ENCODE results near the gene PTGS1.
A peak's percentile ranks its signal among the peaks of the same experiment; 100 is the strongest.
"Not testable (repeated sequence)": the region's sequence is repeated elsewhere in the genome, so short reads cannot be mapped to it uniquely, and the experiment has no call there.

PTGS1 gene

DNA sequence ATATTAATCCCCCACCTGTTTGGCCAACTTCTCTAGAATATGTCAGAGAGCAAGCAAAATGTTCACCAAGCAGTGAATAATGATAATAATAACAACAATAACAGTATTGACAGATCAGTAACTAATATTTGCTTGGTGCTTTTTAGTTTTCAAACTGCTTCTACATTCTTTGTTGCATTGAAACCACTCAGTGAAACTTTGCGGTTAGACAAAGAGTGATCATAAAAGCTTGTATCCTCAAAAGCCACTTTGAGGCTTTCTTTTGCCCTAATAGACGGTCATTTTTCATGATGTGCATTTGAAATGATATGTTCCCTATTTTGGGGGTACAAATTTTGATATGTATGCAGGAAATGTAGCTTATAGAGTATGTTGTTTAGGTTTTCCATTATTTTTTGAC lies 43.6 kb upstream of the PTGS1 start:
- Histone ChIP-seq H3K9ac (ENCODE audit: low read length) (no peak overlapping the region), H3K4me1 (ENCODE audit: low read length) (peaks cover 10% of the 10 kb centered on the region)
- no peak for TF ChIP-seq EZH2 (optimal IDR thresholded peaks at IDR 0.05; ENCODE audit: low read depth, low read length)
- TF ChIP-seq EZH2phosphoT487 (IDR thresholded peaks at IDR 0.05; ENCODE audit: low read length), result no peak
- TF ChIP-seq CTCF (IDR thresholded peaks at IDR 0.05; ENCODE audit: low read length), result no peak

DNA sequence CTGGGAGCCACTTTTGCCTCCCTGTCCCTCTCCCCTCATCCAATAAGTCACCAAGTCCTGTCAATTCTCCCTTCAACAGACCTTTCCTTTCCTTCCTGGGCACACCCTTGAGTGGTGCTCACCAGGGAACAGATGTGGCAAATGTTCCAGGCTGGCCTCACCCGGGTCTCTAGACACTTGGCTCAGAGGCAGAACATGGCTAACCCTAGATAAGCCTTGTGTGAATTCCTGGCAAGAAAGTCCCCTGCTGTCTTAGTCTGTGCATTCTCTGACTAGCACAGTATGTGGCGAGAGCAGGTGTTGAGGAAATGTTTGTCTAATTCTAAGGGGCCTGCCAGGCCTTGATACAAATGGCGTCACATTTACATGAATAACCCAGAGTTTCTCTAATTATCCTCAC lies 41.2 kb upstream of the PTGS1 start:
- no peaks in the 10 kb centered on the region for H3K9me2 ChIP-seq (replicated peaks; ENCODE audit: insufficient read depth, low read length)
- H3K79me2 ChIP-seq (ENCODE audit: low read length), result no peaks in the 10 kb centered on the region
- H3F3A ChIP-seq (ENCODE audit: insufficient read depth, low read length), result peaks cover 6% of the 10 kb centered on the region; the same call in 1 of the 2 replicates
- no peaks in the 10 kb centered on the region for H3K36me3 ChIP-seq (replicated peaks; ENCODE audit: insufficient read depth, low read length)
- H3K27me3 ChIP-seq (replicated peaks; ENCODE audit: insufficient read depth, low read length), result no peaks in the 10 kb centered on the region
- H3K9me3 ChIP-seq (replicated peaks; ENCODE audit: insufficient read depth, low read length), result no peaks in the 10 kb centered on the region
- peaks cover 10% of the 10 kb centered on the region for H3K4me1 ChIP-seq (ENCODE audit: low read length)
- no peak overlapping the region for H3K27ac ChIP-seq (ENCODE audit: low read length)
- no peak overlapping the region for H3K4me3 ChIP-seq (ENCODE audit: low read length)
- no peak overlapping the region for H3K9ac ChIP-seq (ENCODE audit: low read length)
- no peak for DNase-seq
- H3K4me2 ChIP-seq (ENCODE audit: low read depth, low read length), result no peak overlapping the region
- H2AFZ ChIP-seq (ENCODE audit: low read length), result no peak overlapping the region
- no peak for TF ChIP-seq CTCF (IDR thresholded peaks at IDR 0.05; ENCODE audit: low read length)
- no peak for TF ChIP-seq EZH2phosphoT487 (IDR thresholded peaks at IDR 0.05; ENCODE audit: low read length)
- no peak for TF ChIP-seq EZH2 (optimal IDR thresholded peaks at IDR 0.05; ENCODE audit: low read depth, low read length)
- no peaks in the 10 kb centered on the region for H4K20me1 ChIP-seq (ENCODE audit: insufficient read depth, low read length)

More for the DNA sequence above, 43.6 kb upstream of the PTGS1 start:
- no peak overlapping the region for H3K4me2 ChIP-seq (ENCODE audit: low read depth, low read length)
- H3F3A ChIP-seq (ENCODE audit: insufficient read depth, low read length), result peaks cover 6% of the 10 kb centered on the region; the same call in 1 of the 2 replicates
- no peak overlapping the region for H3K27ac ChIP-seq (ENCODE audit: low read length)
- no peaks in the 10 kb centered on the region for H3K36me3 ChIP-seq (replicated peaks; ENCODE audit: insufficient read depth, low read length)
- no peaks in the 10 kb centered on the region for H3K9me3 ChIP-seq (replicated peaks; ENCODE audit: insufficient read depth, low read length)
- peak; percentile 56 for DNase-seq
- H3K4me3 ChIP-seq (ENCODE audit: low read length), result no peak overlapping the region
- H3K9me2 ChIP-seq (replicated peaks; ENCODE audit: insufficient read depth, low read length), result no peaks in the 10 kb centered on the region
- H2AFZ ChIP-seq (ENCODE audit: low read length), result no peak overlapping the region
- H3K79me2 ChIP-seq (ENCODE audit: low read length), result no peaks in the 10 kb centered on the region
- no peaks in the 10 kb centered on the region for H3K27me3 ChIP-seq (replicated peaks; ENCODE audit: insufficient read depth, low read length)
- H4K20me1 ChIP-seq (ENCODE audit: insufficient read depth, low read length), result no peaks in the 10 kb centered on the region

- not testable (repeated sequence) for H3K79me2 ChIP-seq (ENCODE audit: low read length); H3K27ac ChIP-seq (ENCODE audit: low read length); H3K36me3 ChIP-seq (replicated peaks; ENCODE audit: insufficient read depth, low read length); H4K20me1 ChIP-seq (ENCODE audit: insufficient read depth, low read length); H3F3A ChIP-seq (ENCODE audit: insufficient read depth, low read length); H3K9me2 ChIP-seq (replicated peaks; ENCODE audit: insufficient read depth, low read length); H3K9me3 ChIP-seq (replicated peaks; ENCODE audit: insufficient read depth, low read length); H3K27me3 ChIP-seq (replicated peaks; ENCODE audit: insufficient read depth, low read length); H3K4me1 ChIP-seq (ENCODE audit: low read length); H3K4me2 ChIP-seq (ENCODE audit: low read depth, low read length); H3K4me3 ChIP-seq (ENCODE audit: low read length); H3K9ac ChIP-seq (ENCODE audit: low read length); H2AFZ ChIP-seq (ENCODE audit: low read length); DNase-seq
Measured at GRCh38 chr9:122330466-122330865, 40.4 kb upstream of the PTGS1 start.

DNA sequence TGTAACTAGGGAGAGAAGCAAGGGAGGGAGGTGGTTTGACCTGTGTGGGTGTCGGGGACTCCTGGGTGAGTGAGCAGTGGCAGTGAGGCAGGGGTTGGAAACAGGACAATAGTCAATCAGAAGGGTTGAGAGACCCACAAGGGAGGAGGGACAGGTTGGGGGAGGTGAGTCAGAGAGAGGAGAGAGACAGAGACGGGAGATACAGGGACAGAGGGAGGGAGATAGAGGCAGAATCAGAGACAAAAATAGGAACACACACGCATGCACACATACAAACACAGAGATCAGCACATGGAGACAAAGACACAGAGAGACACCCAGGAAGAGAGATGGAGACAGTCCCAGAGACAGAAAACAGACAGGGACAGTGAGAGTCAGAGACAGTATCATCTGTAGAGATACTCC lies 39.3 kb upstream of the PTGS1 start:
- DNase-seq, result no peak
- Histone ChIP-seq H3K9me2 (replicated peaks; ENCODE audit: insufficient read depth, low read length) (no peaks in the 10 kb centered on the region), H3K27ac (ENCODE audit: low read length) (no peak overlapping the region), H4K20me1 (ENCODE audit: insufficient read depth, low read length) (no peaks in the 10 kb centered on the region), H3K36me3 (replicated peaks; ENCODE audit: insufficient read depth, low read length) (no peaks in the 10 kb centered on the region), H3K9me3 (replicated peaks; ENCODE audit: insufficient read depth, low read length) (no peaks in the 10 kb centered on the region), H2AFZ (ENCODE audit: low read length) (no peak overlapping the region), H3K4me2 (ENCODE audit: low read depth, low read length) (no peak overlapping the region), H3K9ac (ENCODE audit: low read length) (no peak overlapping the region), H3K27me3 (replicated peaks; ENCODE audit: insufficient read depth, low read length) (no peaks in the 10 kb centered on the region), H3K4me3 (ENCODE audit: low read length) (no peak overlapping the region), H3K4me1 (ENCODE audit: low read length) (peaks cover 9% of the 10 kb centered on the region), H3K79me2 (ENCODE audit: low read length) (no peaks in the 10 kb centered on the region), H3F3A (ENCODE audit: insufficient read depth, low read length) (peaks cover 4% of the 10 kb centered on the region; the same call in 1 of the 2 replicates)
- no peak for TF ChIP-seq EZH2 (optimal IDR thresholded peaks at IDR 0.05; ENCODE audit: low read depth, low read length)
- no peak for TF ChIP-seq EZH2phosphoT487 (IDR thresholded peaks at IDR 0.05; ENCODE audit: low read length)
- TF ChIP-seq CTCF (IDR thresholded peaks at IDR 0.05; ENCODE audit: low read length), result no peak

Data from MM.1S (cell line).